ENCODE measurements around the gene XIRP1.

Gene XIRP1

GRCh38 chr3:39196671-39197356 lies 4.4 kb upstream of the XIRP1 start:
- DNase-seq (ENCODE audit: insufficient read length, low spot score) (no peak), FAIRE-seq (no peak)
- TF ChIP-seq POU2F2 (IDR thresholded peaks at IDR 0.05; ENCODE audit: low read depth, low read length): no peak
- no peak for TF ChIP-seq POLR2AphosphoS5 (IDR thresholded peaks at IDR 0.05; ENCODE audit: low read depth, low read length)
- TF ChIP-seq POLR2A (IDR thresholded peaks at IDR 0.05; ENCODE audit: low read depth, low read length): no peak
- no peak for TF ChIP-seq PAX5 (IDR thresholded peaks at IDR 0.05; ENCODE audit: insufficient read depth, low read length, severe bottlenecking)
- TF ChIP-seq SPI1 (IDR thresholded peaks at IDR 0.05; ENCODE audit: low read depth, low read length): no peak
- TF ChIP-seq TAF1 (IDR thresholded peaks at IDR 0.05; ENCODE audit: low read depth, low read length): no peak

DNA sequence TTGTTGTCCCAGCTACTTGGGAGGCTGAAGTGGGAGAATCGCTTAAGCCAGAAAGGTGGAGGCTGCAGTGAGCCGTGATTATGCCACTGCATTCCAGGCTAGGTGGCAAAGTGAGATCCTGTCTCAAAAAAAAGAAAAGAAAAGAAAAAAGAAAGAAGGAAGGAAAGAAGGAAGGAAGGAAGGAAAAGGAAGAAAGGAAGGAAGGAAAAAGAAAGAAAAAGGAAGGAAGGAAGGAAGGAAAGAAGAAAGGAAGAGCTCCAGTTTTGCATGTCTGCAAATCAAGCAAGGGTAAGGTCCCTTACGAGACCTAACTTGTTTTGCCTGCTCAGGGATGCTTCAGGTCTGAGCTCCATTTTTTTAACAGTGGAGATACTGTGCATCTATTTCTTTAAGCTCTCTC lies 3.6 kb upstream of the XIRP1 start:
- FAIRE-seq (no peak), DNase-seq (ENCODE audit: insufficient read length, low spot score) (no peak)
- TF ChIP-seq TAF1 (IDR thresholded peaks at IDR 0.05; ENCODE audit: low read depth, low read length) (no peak), POU2F2 (IDR thresholded peaks at IDR 0.05; ENCODE audit: low read depth, low read length) (no peak), SPI1 (IDR thresholded peaks at IDR 0.05; ENCODE audit: low read depth, low read length) (no peak), POLR2A (IDR thresholded peaks at IDR 0.05; ENCODE audit: low read depth, low read length) (no peak), PAX5 (IDR thresholded peaks at IDR 0.05; ENCODE audit: insufficient read depth, low read length, severe bottlenecking) (no peak)

GRCh38 chr3:39193391-39193790 lies 996 bp upstream of the XIRP1 start:
- FAIRE-seq: no peak
- no peak for DNase-seq (ENCODE audit: insufficient read length, low spot score)

DNA sequence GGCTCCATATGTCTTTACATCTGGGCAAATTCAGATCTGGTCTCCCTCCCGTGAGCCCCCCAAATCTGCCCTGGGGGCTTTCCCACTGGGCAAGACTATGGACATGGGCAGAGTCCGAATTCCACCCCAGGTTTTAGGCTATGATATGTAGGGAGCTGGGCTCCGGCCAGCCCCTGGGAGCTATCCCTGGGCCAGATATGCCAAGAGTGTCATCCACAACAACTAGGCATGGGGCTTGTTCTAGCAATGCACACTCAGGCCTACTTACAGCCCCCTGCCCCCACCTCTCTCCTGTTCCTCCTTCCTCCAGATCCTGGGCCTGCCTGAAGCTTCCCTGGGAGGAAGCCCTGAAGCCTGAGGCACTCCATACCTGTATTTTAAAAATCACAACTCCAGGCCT lies 622 bp downstream of the XIRP1 start:
- FAIRE-seq (no peak), DNase-seq (ENCODE audit: insufficient read length, low spot score) (no peak)
- TF ChIP-seq POLR2AphosphoS5 (IDR thresholded peaks at IDR 0.05; ENCODE audit: low read depth, low read length) (no peak), POU2F2 (IDR thresholded peaks at IDR 0.05; ENCODE audit: low read depth, low read length) (no peak), SPI1 (IDR thresholded peaks at IDR 0.05; ENCODE audit: low read depth, low read length) (no peak), PAX5 (IDR thresholded peaks at IDR 0.05; ENCODE audit: insufficient read depth, low read length, severe bottlenecking) (no peak), POLR2A (IDR thresholded peaks at IDR 0.05; ENCODE audit: low read depth, low read length) (no peak), TAF1 (IDR thresholded peaks at IDR 0.05; ENCODE audit: low read depth, low read length) (no peak)

More at GRCh38 chr3:39193391-39193790, 996 bp upstream of the XIRP1 start:
- TF ChIP-seq POLR2A (IDR thresholded peaks at IDR 0.05; ENCODE audit: low read depth, low read length) (no peak), SPI1 (IDR thresholded peaks at IDR 0.05; ENCODE audit: low read depth, low read length) (no peak), TAF1 (IDR thresholded peaks at IDR 0.05; ENCODE audit: low read depth, low read length) (no peak), PAX5 (IDR thresholded peaks at IDR 0.05; ENCODE audit: insufficient read depth, low read length, severe bottlenecking) (no peak), POU2F2 (IDR thresholded peaks at IDR 0.05; ENCODE audit: low read depth, low read length) (no peak), POLR2AphosphoS5 (IDR thresholded peaks at IDR 0.05; ENCODE audit: low read depth, low read length) (no peak)

DNA sequence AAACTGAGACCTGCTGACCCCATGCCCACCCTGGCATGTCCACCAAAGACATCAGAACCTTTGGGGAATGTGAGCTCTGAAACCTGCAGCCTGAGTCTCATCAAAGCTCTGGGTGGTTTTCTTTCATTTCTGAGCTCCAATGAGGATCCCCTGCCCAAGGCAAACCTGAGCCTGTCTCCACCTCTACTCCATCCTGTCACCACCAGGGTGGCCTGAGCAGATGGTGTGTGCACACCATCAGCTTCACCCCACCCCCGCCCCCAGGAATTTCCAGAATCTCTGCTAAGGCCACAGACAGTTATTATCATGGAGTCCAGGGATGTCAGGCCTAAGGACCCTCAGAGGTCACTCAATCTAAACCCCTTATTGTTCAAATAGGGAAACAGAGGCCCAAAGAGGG lies 1.3 kb downstream of the XIRP1 start:
- no peak for DNase-seq (ENCODE audit: insufficient read length, low spot score)
- FAIRE-seq: no peak
- TF ChIP-seq POLR2AphosphoS5 (IDR thresholded peaks at IDR 0.05; ENCODE audit: low read depth, low read length) (no peak), PAX5 (IDR thresholded peaks at IDR 0.05; ENCODE audit: insufficient read depth, low read length, severe bottlenecking) (no peak), SPI1 (IDR thresholded peaks at IDR 0.05; ENCODE audit: low read depth, low read length) (no peak), POLR2A (IDR thresholded peaks at IDR 0.05; ENCODE audit: low read depth, low read length) (no peak), TAF1 (IDR thresholded peaks at IDR 0.05; ENCODE audit: low read depth, low read length) (no peak), POU2F2 (IDR thresholded peaks at IDR 0.05; ENCODE audit: low read depth, low read length) (no peak)

- no peak for FAIRE-seq
- no peak for DNase-seq (ENCODE audit: insufficient read length, low spot score)
- no peak for TF ChIP-seq SPI1 (IDR thresholded peaks at IDR 0.05; ENCODE audit: low read depth, low read length)
- no peak for TF ChIP-seq POLR2A (IDR thresholded peaks at IDR 0.05; ENCODE audit: low read depth, low read length)
- no peak for TF ChIP-seq PAX5 (IDR thresholded peaks at IDR 0.05; ENCODE audit: insufficient read depth, low read length, severe bottlenecking)
- TF ChIP-seq POU2F2 (IDR thresholded peaks at IDR 0.05; ENCODE audit: low read depth, low read length): no peak
- TF ChIP-seq POLR2AphosphoS5 (IDR thresholded peaks at IDR 0.05; ENCODE audit: low read depth, low read length): no peak
- no peak for TF ChIP-seq TAF1 (IDR thresholded peaks at IDR 0.05; ENCODE audit: low read depth, low read length)
Observed at GRCh38 chr3:39190281-39191025, 1.9 kb downstream of the XIRP1 start.

DNA sequence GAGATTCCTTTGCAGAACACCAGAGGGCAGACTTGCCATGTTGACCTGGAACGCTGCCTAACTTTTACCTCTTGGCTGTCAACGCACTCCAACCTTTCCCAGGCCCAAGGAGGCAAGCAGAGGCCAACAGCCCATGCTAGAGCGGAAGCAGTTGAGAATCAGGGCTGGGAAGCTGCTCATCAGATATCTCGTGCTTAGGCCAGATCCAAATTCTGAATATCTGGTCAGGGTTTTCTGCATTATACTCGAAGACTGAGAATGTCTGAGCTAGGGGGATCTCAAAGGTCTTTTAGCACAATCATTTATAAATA lies 2.5 kb downstream of the XIRP1 start:
- TF ChIP-seq PAX5 (IDR thresholded peaks at IDR 0.05; ENCODE audit: insufficient read depth, low read length, severe bottlenecking) (no peak), SPI1 (IDR thresholded peaks at IDR 0.05; ENCODE audit: low read depth, low read length) (no peak), POLR2AphosphoS5 (IDR thresholded peaks at IDR 0.05; ENCODE audit: low read depth, low read length) (no peak), TAF1 (IDR thresholded peaks at IDR 0.05; ENCODE audit: low read depth, low read length) (no peak), POU2F2 (IDR thresholded peaks at IDR 0.05; ENCODE audit: low read depth, low read length) (no peak), POLR2A (IDR thresholded peaks at IDR 0.05; ENCODE audit: low read depth, low read length) (no peak)
- FAIRE-seq: peak; percentile 94
- DNase-seq (ENCODE audit: insufficient read length, low spot score): peak; percentile 71

DNA sequence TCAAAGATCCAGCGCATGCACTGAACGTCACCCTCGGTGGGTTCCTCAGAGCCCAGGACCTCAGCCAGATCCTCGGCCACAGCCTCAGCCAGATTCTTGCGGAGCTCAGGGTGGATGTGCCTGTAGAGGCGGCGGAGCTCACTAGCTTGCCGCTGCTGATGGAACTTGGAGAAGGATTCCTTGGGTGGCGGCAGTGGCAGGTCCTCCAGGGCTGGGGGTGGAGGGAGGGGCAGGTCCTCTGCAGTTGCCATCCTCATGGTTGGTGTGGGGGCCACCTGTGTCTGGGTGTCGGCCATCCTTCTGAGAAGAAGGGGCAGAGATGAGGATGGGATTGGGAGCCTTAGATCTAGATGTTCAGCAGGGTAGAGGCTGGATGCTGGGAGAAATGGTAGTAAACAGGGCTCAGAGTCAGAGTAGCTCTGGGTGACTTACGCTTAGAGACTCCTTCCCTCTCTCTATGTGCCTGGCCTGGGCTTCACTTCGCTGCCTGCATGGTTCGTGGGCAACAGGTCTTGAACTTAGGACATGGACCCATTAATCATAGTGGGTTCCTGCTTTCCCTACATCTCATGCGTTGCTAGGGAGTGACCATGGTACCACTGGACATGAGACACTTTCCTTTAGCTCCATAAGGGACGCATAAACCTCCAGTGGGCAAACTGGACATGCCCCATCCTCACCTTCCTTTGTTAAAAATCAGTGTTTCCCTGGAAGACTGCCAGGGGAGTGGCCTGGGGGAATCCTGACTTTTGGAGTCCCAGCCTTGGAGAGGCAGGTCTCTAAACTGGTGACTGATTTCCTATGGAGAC lies 3.0 kb downstream of the XIRP1 start:
- DNase-seq (ENCODE audit: insufficient read length, low spot score) (no peak), FAIRE-seq (no peak)
- TF ChIP-seq TAF1 (IDR thresholded peaks at IDR 0.05; ENCODE audit: low read depth, low read length) (no peak), POU2F2 (IDR thresholded peaks at IDR 0.05; ENCODE audit: low read depth, low read length) (no peak), POLR2AphosphoS5 (IDR thresholded peaks at IDR 0.05; ENCODE audit: low read depth, low read length) (no peak), POLR2A (IDR thresholded peaks at IDR 0.05; ENCODE audit: low read depth, low read length) (no peak), PAX5 (IDR thresholded peaks at IDR 0.05; ENCODE audit: insufficient read depth, low read length, severe bottlenecking) (no peak), SPI1 (IDR thresholded peaks at IDR 0.05; ENCODE audit: low read depth, low read length) (no peak)

Data from GM12891 (cell line).